HEK293 (cell line): ENCODE measurements around the gene KRTCAP2.

ENCODE experiments used
- HOXD13 ChIP-seq: sonication (generic); formaldehyde crosslinking; IDR thresholded peaks from 2 replicates; pipeline ENCODE4 v1.8.0; 2022; ENCODE audit warnings: missing genetic modification reagents, borderline replicate concordance
- MZF1 ChIP-seq: fragments of 450-650 bp; formaldehyde crosslinking; IDR thresholded peaks from 2 replicates; pipeline ENCODE4 v1.5.1; 2017; ENCODE audit warnings: missing biosample characterization, missing genetic modification characterization, borderline replicate concordance
- PRDM4 ChIP-seq: fragments of 450-650 bp; formaldehyde crosslinking; IDR thresholded peaks from 2 replicates; pipeline ENCODE4 v1.5.1; 2017; ENCODE audit warnings: missing biosample characterization, missing genetic modification characterization
- SP7 ChIP-seq: fragments of 450-650 bp; formaldehyde crosslinking; IDR thresholded peaks from 2 replicates; pipeline ENCODE4 v1.5.1; 2016; ENCODE audit warnings: missing biosample characterization, missing genetic modification characterization
- TCF7L2 ChIP-seq: IDR thresholded peaks from 2 replicates; pipeline ENCODE4 v1.6.1; 2011; ENCODE audit warnings: low read depth, mild to moderate bottlenecking, inconsistent platforms, low read length, moderate library complexity, borderline replicate concordance
- TRIM28 ChIP-seq: IDR thresholded peaks from 2 replicates; pipeline ENCODE4 v1.6.1; 2011; ENCODE audit warnings: low read length, control low read depth, borderline replicate concordance
- TSHZ1 ChIP-seq: fragments of 450-650 bp; formaldehyde crosslinking; IDR thresholded peaks from 2 replicates; pipeline ENCODE4 v1.5.1; 2016; ENCODE audit warnings: missing biosample characterization, missing genetic modification characterization, borderline replicate concordance
- ZBTB1 ChIP-seq: fragments of 450-650 bp; formaldehyde crosslinking; IDR thresholded peaks from 2 replicates; pipeline ENCODE4 v1.5.1; 2016; ENCODE audit warnings: missing biosample characterization, missing genetic modification characterization
- ZFP41 ChIP-seq: fragments of 450-650 bp; formaldehyde crosslinking; IDR thresholded peaks from 2 replicates; pipeline ENCODE4 v1.5.1; 2016; ENCODE audit warnings: missing biosample characterization, missing genetic modification characterization, borderline replicate concordance
- ZIC2 ChIP-seq: fragments of 450-650 bp; formaldehyde crosslinking; IDR thresholded peaks from 2 replicates; pipeline ENCODE4 v1.5.1; 2016; ENCODE audit warnings: missing biosample characterization, missing genetic modification characterization
- ZNF184 ChIP-seq: fragments of 450-650 bp; IDR thresholded peaks from 2 replicates; pipeline ENCODE4 v1.5.1; 2018; ENCODE audit warnings: missing biosample characterization, mild to moderate bottlenecking, missing genetic modification characterization
- ZNF2 ChIP-seq: fragments of 450-650 bp; formaldehyde crosslinking; IDR thresholded peaks from 2 replicates; pipeline ENCODE4 v1.5.1; 2016; ENCODE audit warnings: missing biosample characterization, missing genetic modification characterization
- ZNF26 ChIP-seq: fragments of 450-650 bp; formaldehyde crosslinking; IDR thresholded peaks from 2 replicates; pipeline ENCODE4 v1.5.1; 2016; ENCODE audit warnings: missing biosample characterization, missing genetic modification characterization
- ZNF324 ChIP-seq: fragments of 450-650 bp; formaldehyde crosslinking; IDR thresholded peaks from 2 replicates; pipeline ENCODE4 v1.5.1; 2016; ENCODE audit warnings: missing biosample characterization, missing genetic modification characterization
- ZNF354C ChIP-seq: fragments of 450-650 bp; formaldehyde crosslinking; IDR thresholded peaks from 2 replicates; pipeline ENCODE4 v1.5.1; 2016; ENCODE audit warnings: missing biosample characterization, missing genetic modification characterization, low read depth, borderline replicate concordance
- ZNF394 ChIP-seq: fragments of 450-650 bp; formaldehyde crosslinking; IDR thresholded peaks from 2 replicates; pipeline ENCODE4 v1.5.1; 2016; ENCODE audit warnings: missing biosample characterization, missing genetic modification characterization, mild to moderate bottlenecking, moderate library complexity, borderline replicate concordance
- ZNF398 ChIP-seq: fragments of 450-650 bp; formaldehyde crosslinking; IDR thresholded peaks from 2 replicates; pipeline ENCODE4 v1.5.1; 2017; ENCODE audit warnings: missing biosample characterization, missing genetic modification characterization
- ZNF404 ChIP-seq: fragments of 450-650 bp; formaldehyde crosslinking; IDR thresholded peaks from 2 replicates; pipeline ENCODE4 v1.5.1; 2017; ENCODE audit warnings: missing biosample characterization, missing genetic modification characterization
- ZNF426 ChIP-seq: fragments of 450-650 bp; formaldehyde crosslinking; IDR thresholded peaks from 2 replicates; pipeline ENCODE4 v1.5.1; 2017; ENCODE audit warnings: missing biosample characterization, missing genetic modification characterization, mild to moderate bottlenecking, inconsistent platforms, moderate library complexity
- ZNF473 ChIP-seq: fragments of 450-650 bp; formaldehyde crosslinking; IDR thresholded peaks from 2 replicates; pipeline ENCODE4 v1.5.1; 2017; ENCODE audit warnings: missing biosample characterization, missing genetic modification characterization
- ZNF513 ChIP-seq: fragments of 450-650 bp; IDR thresholded peaks from 2 replicates; pipeline ENCODE4 v1.5.1; 2018; ENCODE audit warnings: missing biosample characterization, missing genetic modification characterization
- ZNF76 ChIP-seq: fragments of 450-650 bp; formaldehyde crosslinking; IDR thresholded peaks from 2 replicates; pipeline ENCODE4; 2016; ENCODE audit warnings: low read depth, missing biosample characterization, missing genetic modification characterization, borderline replicate concordance
- ZNF830 ChIP-seq: fragments of 450-650 bp; IDR thresholded peaks from 2 replicates; pipeline ENCODE4 v1.5.0; 2018; ENCODE audit warnings: missing biosample characterization, missing genetic modification characterization, low read depth, mild to moderate bottlenecking, moderate library complexity
- ZSCAN18 ChIP-seq: fragments of 450-650 bp; formaldehyde crosslinking; IDR thresholded peaks from 2 replicates; pipeline ENCODE4 v1.5.1; 2016; ENCODE audit warnings: missing biosample characterization, missing genetic modification characterization
- TF ChIP-seq, protein P1 (sequence below): fragments of 450-650 bp; formaldehyde crosslinking; IDR thresholded peaks from 2 replicates; pipeline ENCODE4 v1.5.1; 2016; ENCODE audit warnings: missing biosample characterization, missing genetic modification characterization, low read depth

KRTCAP2 gene

GRCh38 chr1:155139895-155140629 is 33.0 kb downstream of the KRTCAP2 start, which contains the start of gene DPM3 (continued):
- TF ChIP-seq PRDM4 (peak; percentile 28; the same call in 1 of the 2 replicates), ZFP41 (no peak), TCF7L2 (no peak), ZNF354C (tag by site-specific recombination) (no peak), ZBTB1 (tag by site-specific recombination) (peak; percentile 81; the same call in 1 of the 2 replicates), SP7 (tag by site-specific recombination) (peak; percentile 80), MZF1 (tag by site-specific recombination) (no peak; the same call in 1 of the 2 replicates), ZSCAN18 (tag by site-specific recombination) (no peak), ZNF76 (tag by site-specific recombination) (peak; percentile 97), ZNF324 (tag by site-specific recombination) (peak; percentile 77; the same call in 1 of the 2 replicates), ZNF26 (no peak), ZNF394 (tag by site-specific recombination) (peak; percentile 73), TSHZ1 (tag by site-specific recombination) (no peak), ZNF184 (tag by site-specific recombination) (no peak), ZNF473 (tag by site-specific recombination) (no peak), ZNF513 (tag by site-specific recombination) (no peak), ZNF426 (tag by site-specific recombination) (no peak), ZNF404 (tag by site-specific recombination) (no peak), HOXD13 (CRISPR knock-in tag) (no peak), ZNF398 (tag by site-specific recombination) (peak; percentile 86), ZNF2 (tag by site-specific recombination) (peak; percentile 76; the same call in 1 of the 2 replicates), ZIC2 (tag by site-specific recombination) (peak; percentile 67), TRIM28 (no peak), ZNF830 (tag by site-specific recombination) (no peak)
- TF ChIP-seq, protein P1, sequence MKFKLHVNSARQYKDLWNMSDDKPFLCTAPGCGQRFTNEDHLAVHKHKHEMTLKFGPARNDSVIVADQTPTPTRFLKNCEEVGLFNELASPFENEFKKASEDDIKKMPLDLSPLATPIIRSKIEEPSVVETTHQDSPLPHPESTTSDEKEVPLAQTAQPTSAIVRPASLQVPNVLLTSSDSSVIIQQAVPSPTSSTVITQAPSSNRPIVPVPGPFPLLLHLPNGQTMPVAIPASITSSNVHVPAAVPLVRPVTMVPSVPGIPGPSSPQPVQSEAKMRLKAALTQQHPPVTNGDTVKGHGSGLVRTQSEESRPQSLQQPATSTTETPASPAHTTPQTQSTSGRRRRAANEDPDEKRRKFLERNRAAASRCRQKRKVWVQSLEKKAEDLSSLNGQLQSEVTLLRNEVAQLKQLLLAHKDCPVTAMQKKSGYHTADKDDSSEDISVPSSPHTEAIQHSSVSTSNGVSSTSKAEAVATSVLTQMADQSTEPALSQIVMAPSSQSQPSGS (tag by site-specific recombination), result no peak
